PC-3 (cell line): ENCODE data around the gene FERD3L. TPM values are rescaled to one million over a fixed set of nuclear protein-coding genes. Genes with fewer than 3 reads are reported as not detected.

Experiments
- ATAC-seq: fragments of 200-7000 bp; cut with Tn5 transposase; 2 replicates; pipeline ENCODE4 v1.9.1; 2020; ENCODE audit warnings: mild to moderate bottlenecking, moderate library complexity
- BruUV-seq: library from RNA; stranded (reverse); fragments of 400-500 nt; replicated peaks from 2 replicates; lab custom pipeline; 2021; lab: Mats Ljungman, UMichigan
- CTCF ChIA-PET: fragments of 300-600 bp; sonication (Branson Sonifier 250); formaldehyde crosslinking; loops from one replicate; lab custom pipeline; 2022; ENCODE audit warnings: antibody characterized with exemption; lab: Charles Lee
- POLR2A ChIA-PET: fragments of 300-600 bp; sonication (Branson Sonifier 250); formaldehyde crosslinking; loops from one replicate; lab custom pipeline; 2022; ENCODE audit warnings: antibody characterized with exemption; ENCODE audit not compliant: unreplicated experiment; lab: Charles Lee
- DNase-seq: peaks from one replicate; pipeline ENCODE4 v3.0.0-alpha.2; 2015
- H2AFZ ChIP-seq: fragments of 300-600 bp; sonication (generic); 2 replicates; pipeline ENCODE4 v1.6.0; 2016; ENCODE audit warnings: antibody characterized with exemption, low read length
- H3F3A ChIP-seq: fragments of 300-600 bp; sonication (generic); one replicate; pipeline ENCODE4 v1.6.0; 2017; ENCODE audit warnings: antibody characterized with exemption, low read length, control low read depth, mild to moderate bottlenecking; ENCODE audit not compliant: unreplicated experiment
- H3K27ac ChIP-seq: fragments of 300-600 bp; sonication (generic); 2 replicates; pipeline ENCODE4 v1.5.1; 2016; ENCODE audit warnings: mild to moderate bottlenecking, low read length
- H3K27me3 ChIP-seq: fragments of 300-600 bp; sonication (generic); 2 replicates; pipeline ENCODE4 v1.6.1; 2016; ENCODE audit warnings: low read length, mixed read lengths
- H3K36me3 ChIP-seq: fragments of 300-600 bp; sonication (generic); 2 replicates; pipeline ENCODE4 v1.6.1; 2016; ENCODE audit warnings: low read depth, mixed run types, low read length, mixed read lengths
- H3K4me1 ChIP-seq: fragments of 300-600 bp; sonication (generic); 2 replicates; pipeline ENCODE4 v1.5.1; 2016; ENCODE audit warnings: low read length; ENCODE audit not compliant: insufficient read depth
- H3K4me2 ChIP-seq: fragments of 300-600 bp; sonication (generic); 2 replicates; pipeline ENCODE4 v1.6.0; 2016; ENCODE audit warnings: low read length
- H3K4me3 ChIP-seq: fragments of 300-600 bp; sonication (generic); 2 replicates; pipeline ENCODE4 v1.5.1; 2016; ENCODE audit warnings: mild to moderate bottlenecking, low read length, mixed read lengths
- H3K79me2 ChIP-seq: fragments of 300-600 bp; sonication (generic); 2 replicates; pipeline ENCODE4 v1.6.1; 2017; ENCODE audit warnings: low read length, mixed read lengths
- H3K9ac ChIP-seq: fragments of 300-600 bp; sonication (generic); 2 replicates; pipeline ENCODE4 v1.6.0; 2016; ENCODE audit warnings: mild to moderate bottlenecking, low read length
- H3K9me2 ChIP-seq: fragments of 300-600 bp; sonication (generic); replicated peaks from 2 replicates; pipeline ENCODE4 v1.6.1; 2016; ENCODE audit warnings: mixed run types, low read length, mixed read lengths
- H3K9me3 ChIP-seq: fragments of 300-600 bp; sonication (generic); 2 replicates; pipeline ENCODE4 v1.6.1; 2016; ENCODE audit warnings: low read length, mixed read lengths
- H4K20me1 ChIP-seq: fragments of 300-600 bp; sonication (generic); 2 replicates; pipeline ENCODE4 v1.6.1; 2016; ENCODE audit warnings: low read length, mixed read lengths
- EZH2 ChIP-seq: fragments of 300-600 bp; sonication (generic); IDR thresholded peaks from one replicate; pipeline ENCODE4 v1.6.1; 2017; ENCODE audit warnings: antibody characterized with exemption, mild to moderate bottlenecking, low read length; ENCODE audit not compliant: unreplicated experiment
- EZH2phosphoT487 ChIP-seq: fragments of 300-600 bp; sonication (generic); IDR thresholded peaks from 2 replicates; pipeline ENCODE4 v1.6.1; 2018; ENCODE audit warnings: mild to moderate bottlenecking, antibody characterized with exemption, low read length, borderline replicate concordance
- intact Hi-C: fragments of 100-400 bp; cut with micrococcal nuclease; formaldehyde crosslinking; loops from 2 replicates; pipeline ENCODE4 v1.9.0; 2023
- total RNA-seq: library from RNA; depleted of rRNA; stranded (reverse); fragments of >200 nt; gene quantifications from 2 replicates; pipeline ENCODE4 v1.2.3, GENCODE V29; 2014
- TF ChIP-seq, protein P1 (sequence below): fragments of 300-600 bp; sonication (generic); conservative IDR thresholded peaks from 2 replicates; pipeline ENCODE4 v1.5.1; 2017; ENCODE audit warnings: antibody characterized with exemption, low read depth, mild to moderate bottlenecking, low read length

Gene FERD3L
- total RNA-seq, 1 experiment from 2014 or later, result not detected

DNA sequence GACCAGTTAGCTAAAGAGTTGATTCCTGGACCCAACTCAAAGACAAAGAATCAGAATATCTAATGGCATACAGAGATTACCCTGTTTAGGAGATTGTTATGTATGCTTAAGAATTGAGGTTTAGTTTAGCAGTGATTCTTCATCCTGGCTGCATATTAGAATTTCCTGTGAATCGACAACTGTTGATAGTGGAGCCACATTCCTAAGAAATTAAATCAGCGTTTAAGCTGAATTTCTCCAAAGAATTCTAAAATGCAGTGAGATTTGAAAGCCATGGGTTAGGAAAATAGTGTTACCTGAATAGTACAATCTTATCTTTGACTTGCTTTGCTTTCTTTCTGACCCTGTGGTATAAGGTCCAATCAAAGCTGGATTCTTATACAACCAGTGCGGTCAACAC lies 16.4 kb upstream of the FERD3L start:
- Histone ChIP-seq H3K9me2 (no peaks in the 10 kb centered on the region), H3K9me3 (no peaks in the 10 kb centered on the region), H3K9ac (no peak overlapping the region), H4K20me1 (no peaks in the 10 kb centered on the region), H3K4me1 (no peaks in the 10 kb centered on the region), H3F3A (no peaks in the 10 kb centered on the region), H3K79me2 (no peaks in the 10 kb centered on the region), H3K4me2 (no peak overlapping the region), H3K36me3 (no peaks in the 10 kb centered on the region), H2AFZ (no peak overlapping the region), H3K27me3 (0 out of 2 replicates have a peak, but pooled peaks cover 4% of the 10 kb centered on the region), H3K4me3 (no peak overlapping the region), H3K27ac (no peak overlapping the region)
- no peak for ATAC-seq
- POLR2A ChIA-PET, result no interaction called here
- CTCF ChIA-PET, result no interaction called here
- TF ChIP-seq, protein P1, sequence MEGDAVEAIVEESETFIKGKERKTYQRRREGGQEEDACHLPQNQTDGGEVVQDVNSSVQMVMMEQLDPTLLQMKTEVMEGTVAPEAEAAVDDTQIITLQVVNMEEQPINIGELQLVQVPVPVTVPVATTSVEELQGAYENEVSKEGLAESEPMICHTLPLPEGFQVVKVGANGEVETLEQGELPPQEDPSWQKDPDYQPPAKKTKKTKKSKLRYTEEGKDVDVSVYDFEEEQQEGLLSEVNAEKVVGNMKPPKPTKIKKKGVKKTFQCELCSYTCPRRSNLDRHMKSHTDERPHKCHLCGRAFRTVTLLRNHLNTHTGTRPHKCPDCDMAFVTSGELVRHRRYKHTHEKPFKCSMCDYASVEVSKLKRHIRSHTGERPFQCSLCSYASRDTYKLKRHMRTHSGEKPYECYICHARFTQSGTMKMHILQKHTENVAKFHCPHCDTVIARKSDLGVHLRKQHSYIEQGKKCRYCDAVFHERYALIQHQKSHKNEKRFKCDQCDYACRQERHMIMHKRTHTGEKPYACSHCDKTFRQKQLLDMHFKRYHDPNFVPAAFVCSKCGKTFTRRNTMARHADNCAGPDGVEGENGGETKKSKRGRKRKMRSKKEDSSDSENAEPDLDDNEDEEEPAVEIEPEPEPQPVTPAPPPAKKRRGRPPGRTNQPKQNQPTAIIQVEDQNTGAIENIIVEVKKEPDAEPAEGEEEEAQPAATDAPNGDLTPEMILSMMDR, result no peak
- TF ChIP-seq EZH2 (no peak), EZH2phosphoT487 (no peak)
- no peak for DNase-seq
- BruUV-seq, result no TSS peak
- intact Hi-C loops, result no loop called here

DNA sequence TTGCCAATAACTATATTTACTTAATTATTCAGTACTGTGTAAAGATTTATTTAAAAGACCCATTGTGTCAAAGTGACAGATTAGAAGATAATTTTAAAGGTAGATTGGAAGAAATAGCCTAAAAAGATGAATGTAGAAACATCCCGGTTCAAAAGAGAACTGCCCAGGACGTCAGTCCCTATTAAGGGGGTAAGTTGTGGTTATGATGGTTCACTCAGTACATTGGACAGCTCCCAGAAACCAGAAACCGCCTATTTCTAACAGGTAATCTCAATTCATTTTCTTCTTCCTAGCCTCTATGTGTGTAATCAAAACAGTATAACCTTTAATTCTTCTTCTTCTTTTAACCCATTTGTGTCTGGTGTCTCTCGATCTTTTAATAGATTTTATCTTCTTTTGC lies 1.5 kb upstream of the FERD3L start:
- intact Hi-C loops, result loop anchor here (1.0 kb wide), 1 partner anchor 69 kb away; no protein-coding TSS in a partner anchor
- DNase-seq (peak; percentile 46), ATAC-seq (peak; percentile 85)
- H3K9me3 ChIP-seq, result no peaks in the 10 kb centered on the region
- no peaks in the 10 kb centered on the region for H3K27me3 ChIP-seq
- no peak overlapping the region for H3K9ac ChIP-seq
- no peaks in the 10 kb centered on the region for H3K9me2 ChIP-seq
- H3K36me3 ChIP-seq, result no peaks in the 10 kb centered on the region
- H3K4me1 ChIP-seq, result 0 out of 2 replicates have a peak, but pooled peaks cover 1% of the 10 kb centered on the region
- H3K27ac ChIP-seq, result no peak overlapping the region
- POLR2A ChIA-PET, result interaction anchor here (0.6 kb wide), 1 partner anchor 28 kb away, joined by 5 read pairs; no protein-coding TSS in a partner anchor
- TF ChIP-seq EZH2phosphoT487, result no peak
- TF ChIP-seq EZH2, result no peak
- TF ChIP-seq, protein P1, result no peak
- H3K4me3 ChIP-seq, result no peak overlapping the region
- no peak overlapping the region for H2AFZ ChIP-seq
- no peaks in the 10 kb centered on the region for H3F3A ChIP-seq
- H4K20me1 ChIP-seq, result no peaks in the 10 kb centered on the region
- H3K79me2 ChIP-seq, result no peaks in the 10 kb centered on the region
- no TSS peak for BruUV-seq
- H3K4me2 ChIP-seq, result no peak overlapping the region
- CTCF ChIA-PET, result no interaction called here

DNA sequence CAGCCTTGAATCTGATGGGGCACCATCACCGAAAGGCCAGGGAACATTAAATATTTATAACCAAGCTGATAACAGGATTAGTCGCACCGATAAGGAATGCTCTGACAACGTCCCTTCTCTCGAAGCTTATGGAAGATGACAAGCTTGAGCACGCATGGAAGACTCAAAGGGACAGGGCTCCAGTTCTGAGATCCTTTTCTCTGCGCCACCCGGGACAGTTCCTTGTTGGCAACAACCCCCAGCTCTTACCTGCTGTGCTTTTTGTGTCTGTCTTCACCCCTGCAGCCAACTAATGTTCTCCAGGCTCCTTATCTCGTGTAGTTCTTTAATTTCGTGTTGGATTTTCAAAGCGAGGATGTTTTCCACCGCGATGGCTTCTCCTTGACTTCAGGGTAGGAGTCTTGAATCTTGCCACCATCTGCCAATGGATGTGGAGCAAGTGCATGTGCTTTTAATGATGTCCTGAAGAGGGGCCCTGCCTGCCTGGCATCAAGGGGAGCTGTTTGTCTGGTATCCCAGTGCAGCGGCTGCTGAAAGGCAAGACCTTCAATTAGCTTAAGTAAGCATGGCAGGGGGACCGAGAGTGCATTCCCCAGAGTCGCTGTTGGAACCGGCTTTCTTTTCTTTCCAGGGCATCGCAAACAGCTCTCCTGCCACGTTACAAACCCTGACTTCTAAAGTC lies 354 bp upstream of the FERD3L start:
- ChIA-PET POLR2A (no interaction called here), CTCF (interaction anchor here (0.6 kb wide), 1 partner anchor 31 kb away, joined by 5 read pairs; no protein-coding TSS in a partner anchor)
- H3F3A ChIP-seq, result no peaks in the 10 kb centered on the region
- BruUV-seq, result no TSS peak
- H2AFZ ChIP-seq, result no peak overlapping the region
- H3K4me2 ChIP-seq, result no peak overlapping the region
- intact Hi-C loops, result loop anchor here (1.0 kb wide), 1 partner anchor 70 kb away; no protein-coding TSS in a partner anchor
- H3K27me3 ChIP-seq, result no peaks in the 10 kb centered on the region
- no peaks in the 10 kb centered on the region for H3K9me3 ChIP-seq
- no peaks in the 10 kb centered on the region for H4K20me1 ChIP-seq
- no peaks in the 10 kb centered on the region for H3K9me2 ChIP-seq
- H3K36me3 ChIP-seq, result no peaks in the 10 kb centered on the region
- H3K79me2 ChIP-seq, result no peaks in the 10 kb centered on the region
- H3K4me3 ChIP-seq, result no peak overlapping the region
- H3K27ac ChIP-seq, result no peak overlapping the region
- H3K9ac ChIP-seq, result no peak overlapping the region
- no peaks in the 10 kb centered on the region for H3K4me1 ChIP-seq
- TF ChIP-seq EZH2, result no peak
- no peak for TF ChIP-seq EZH2phosphoT487
- TF ChIP-seq, protein P1, result no peak
- DNase-seq (no peak), ATAC-seq (no peak)
